Lung (tissue), 12 donors: ENCODE data around the gene UBN2. TPM values are rescaled to one million over a fixed set of nuclear protein-coding genes. Genes with fewer than 3 reads are reported as not detected.

Experiments
- ATAC-seq: fragments of 200-7000 bp; cut with Tn5 transposase; one replicate; pipeline ENCODE4 v1.9.1; 2020; ENCODE audit warnings: moderate number of reproducible peaks; ENCODE audit not compliant: insufficient read depth, low FRiP score
- DNase-seq, 3 donors: peaks; one replicate each; pipeline ENCODE4 v3.0.0-alpha.2; 2013 to 2017
- H3K27ac ChIP-seq, 2 donors: one replicate each; pipeline ENCODE4 v1.5.1; 2013; ENCODE audit warnings: mild to moderate bottlenecking in 2 of 2, moderate library complexity in 2 of 2, control low read depth in 1 of 2, inconsistent platforms in 1 of 2, low read depth in 1 of 2, low read length in 1 of 2
- H3K27me3 ChIP-seq, 3 donors: one replicate each; pipeline ENCODE4 v1.5.1; 2013; ENCODE audit warnings: low read length in 2 of 3; ENCODE audit not compliant: control insufficient read depth in 3 of 3, insufficient read depth in 3 of 3
- H3K36me3 ChIP-seq, 4 donors: one replicate each; pipeline ENCODE4 v1.5.1; 2013; ENCODE audit warnings: low read length in 4 of 4, mild to moderate bottlenecking in 1 of 4, moderate library complexity in 1 of 4; ENCODE audit not compliant: control insufficient read depth in 4 of 4, insufficient read depth in 4 of 4
- H3K4me1 ChIP-seq, 5 donors: one replicate each; pipeline ENCODE4 v1.5.1; 2013; ENCODE audit warnings: low read length in 5 of 5, mild to moderate bottlenecking in 2 of 5, moderate library complexity in 1 of 5; ENCODE audit not compliant: control insufficient read depth in 5 of 5, insufficient read depth in 5 of 5
- H3K4me3 ChIP-seq: one replicate; pipeline ENCODE4 v1.5.1; 2013; ENCODE audit warnings: mild to moderate bottlenecking, control low read depth, moderate library complexity
- H3K9ac ChIP-seq, 2 donors: one replicate each; pipeline ENCODE4 v1.5.1; 2013; ENCODE audit warnings: low read length in 2 of 2, control low read depth in 1 of 2; ENCODE audit not compliant: insufficient read depth in 1 of 2
- H3K9me3 ChIP-seq, 4 donors: one replicate each; pipeline ENCODE4 v1.5.1; 2013; ENCODE audit warnings: low read length in 3 of 4, mild to moderate bottlenecking in 1 of 4, moderate library complexity in 1 of 4; ENCODE audit not compliant: control insufficient read depth in 4 of 4, insufficient read depth in 3 of 4
- WGBS, 2 donors: extraction: QIAGEN DNeasy Blood & Tissue Kit; methylation state at CpG; one replicate each; pipeline ENCODE4 v1.1.7; 2013; 5-methylcytosine and 5-hydroxymethylcytosine counted together
- polyA plus RNA-seq, 2 donors: library from polyadenylated mRNA; stranded (reverse); fragments of 200-250 nt; gene quantifications; one replicate each; pipeline ENCODE4 v1.2.1, GENCODE V29; 2013
- total RNA-seq, 2 donors: library from RNA; depleted of rRNA in 1 of 2; stranded (reverse); fragments of >200 nt in 1 of 2; gene quantifications; one replicate each; pipeline ENCODE4 v1.2.1, GENCODE V29; 2014 to 2021
- TF ChIP-seq, protein P1 (sequence below): IDR thresholded peaks from 2 replicates; pipeline ENCODE4 v1.5.1; 2012; ENCODE audit warnings: mild to moderate bottlenecking; ENCODE audit errors: control extremely low read depth, extremely low read depth
- donor health status: control.
- donor health status: control.
- donor health status: Bipolar disorder and iron deficiency.
- donor health status: healthy.
- donor health status: DM: yes; HTN: yes; CAD: no.

The UBN2 gene
- total and polyA plus RNA-seq, 4 donors = 1.7 to 29.8 (median 9.2) TPM

DNA sequence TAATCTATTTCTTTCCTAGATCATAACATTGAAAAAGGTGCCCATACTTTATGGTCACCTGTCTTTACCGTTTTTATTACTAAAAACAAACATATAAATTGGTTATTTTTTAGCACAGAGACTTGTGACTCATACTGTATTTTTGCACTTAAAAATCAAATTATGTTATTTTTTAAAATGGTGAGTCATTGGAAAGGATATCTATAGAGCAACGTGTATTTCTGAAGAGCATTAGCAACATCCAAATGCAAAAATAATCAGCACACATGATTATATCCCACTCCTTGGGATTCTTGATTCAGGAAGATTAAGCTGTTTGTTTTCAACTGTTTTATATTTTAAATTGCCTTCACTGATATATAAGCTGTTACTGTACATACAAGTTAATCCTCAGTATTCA lies 69.4 kb downstream of the UBN2 start:
- H3K9me3 ChIP-seq = no peaks in the 10 kb centered on the region
- 88 to 89% methylated on average over 2 of the region's 2 CpGs for WGBS, 2 donors
- peaks cover 0 to 17% (median 5%) of the 10 kb centered on the region in 4 donors for H3K36me3 ChIP-seq
- ATAC-seq (no peak), DNase-seq (no peak)
- H3K4me3 ChIP-seq = no peak overlapping the region
- peaks cover 0 to 5% (median 0%) of the 10 kb centered on the region in 5 donors for H3K4me1 ChIP-seq
- no peak overlapping the region for H3K27ac ChIP-seq
- no peaks in the 10 kb centered on the region for H3K27me3 ChIP-seq
- TF ChIP-seq, protein P1, sequence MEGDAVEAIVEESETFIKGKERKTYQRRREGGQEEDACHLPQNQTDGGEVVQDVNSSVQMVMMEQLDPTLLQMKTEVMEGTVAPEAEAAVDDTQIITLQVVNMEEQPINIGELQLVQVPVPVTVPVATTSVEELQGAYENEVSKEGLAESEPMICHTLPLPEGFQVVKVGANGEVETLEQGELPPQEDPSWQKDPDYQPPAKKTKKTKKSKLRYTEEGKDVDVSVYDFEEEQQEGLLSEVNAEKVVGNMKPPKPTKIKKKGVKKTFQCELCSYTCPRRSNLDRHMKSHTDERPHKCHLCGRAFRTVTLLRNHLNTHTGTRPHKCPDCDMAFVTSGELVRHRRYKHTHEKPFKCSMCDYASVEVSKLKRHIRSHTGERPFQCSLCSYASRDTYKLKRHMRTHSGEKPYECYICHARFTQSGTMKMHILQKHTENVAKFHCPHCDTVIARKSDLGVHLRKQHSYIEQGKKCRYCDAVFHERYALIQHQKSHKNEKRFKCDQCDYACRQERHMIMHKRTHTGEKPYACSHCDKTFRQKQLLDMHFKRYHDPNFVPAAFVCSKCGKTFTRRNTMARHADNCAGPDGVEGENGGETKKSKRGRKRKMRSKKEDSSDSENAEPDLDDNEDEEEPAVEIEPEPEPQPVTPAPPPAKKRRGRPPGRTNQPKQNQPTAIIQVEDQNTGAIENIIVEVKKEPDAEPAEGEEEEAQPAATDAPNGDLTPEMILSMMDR = no peak
- no peak overlapping the region for H3K9ac ChIP-seq

DNA sequence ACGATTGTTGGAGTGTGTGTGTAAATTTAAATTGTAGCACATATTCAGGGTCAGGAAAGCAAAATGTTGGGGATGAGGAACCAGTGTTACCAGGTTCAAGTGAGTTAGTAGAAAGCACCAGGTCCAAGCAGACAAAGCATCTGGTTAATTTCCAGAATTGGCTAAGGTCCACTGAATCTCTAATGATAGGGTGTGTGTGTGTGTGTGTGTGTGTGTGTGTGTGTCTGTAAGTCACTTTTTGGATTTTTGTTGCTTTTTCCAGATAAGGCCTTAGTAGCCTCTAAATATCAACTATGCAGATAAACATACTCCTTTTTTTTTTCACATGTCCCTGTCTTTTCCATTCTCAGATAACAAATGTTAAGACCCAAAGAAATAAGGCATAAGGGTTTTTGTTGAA lies 73.5 kb downstream of the UBN2 start:
- Histone ChIP-seq H3K9ac (no peak overlapping the region), H3K36me3 (peaks cover 0 to 13% (median 3%) of the 10 kb centered on the region in 4 donors), H3K27ac (no peak overlapping the region), H3K9me3 (no peaks in the 10 kb centered on the region), H3K4me3 (no peak overlapping the region), H3K4me1 (peaks cover 0 to 5% (median 0%) of the 10 kb centered on the region in 5 donors), H3K27me3 (no peaks in the 10 kb centered on the region)
- DNase-seq = peak in 1 of 3 donors; percentile 18
- ATAC-seq = no peak
- WGBS, 2 donors = 84 to 88% methylated on average over 1 of the region's 1 CpG
- TF ChIP-seq, protein P1 = no peak

DNA sequence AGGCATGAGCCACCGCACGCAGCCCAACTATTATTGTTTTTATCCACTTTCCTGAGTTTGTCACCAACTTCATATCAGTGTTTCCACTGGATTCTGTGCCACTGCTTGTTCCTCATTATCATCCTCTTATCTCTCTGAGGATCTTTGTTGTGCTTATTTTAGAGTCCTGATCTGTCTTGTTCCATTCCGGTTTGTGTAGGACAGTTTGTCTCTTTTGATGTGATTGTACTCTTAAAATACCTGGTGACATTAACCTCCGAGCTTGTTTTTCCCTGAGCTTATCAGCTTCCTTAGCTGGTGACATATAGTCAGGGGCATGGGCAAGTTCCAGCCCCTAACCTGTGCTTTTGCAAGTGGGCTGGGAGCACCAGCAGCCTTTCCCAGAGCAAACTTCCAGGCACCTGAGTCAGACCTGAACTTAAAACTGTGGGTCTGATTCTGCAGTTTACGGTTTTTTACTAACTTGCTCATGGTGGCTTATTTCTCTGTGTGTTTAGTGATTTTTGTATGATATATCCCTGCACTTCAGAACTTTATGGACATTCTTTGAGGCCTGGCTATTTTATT lies 87.0 kb downstream of the UBN2 start:
- 50 to 67% methylated on average over 5 of the region's 5 CpGs for WGBS, 2 donors
- H3K36me3 ChIP-seq = no peaks in the 10 kb centered on the region
- H3K4me1 ChIP-seq = no peaks in the 10 kb centered on the region
- H3K4me3 ChIP-seq = no peak overlapping the region
- no peak overlapping the region for H3K9ac ChIP-seq
- TF ChIP-seq, protein P1 = no peak
- DNase-seq (no peak), ATAC-seq (no peak)
- no peak overlapping the region for H3K27ac ChIP-seq
- H3K27me3 ChIP-seq = no peaks in the 10 kb centered on the region
- no peaks in the 10 kb centered on the region for H3K9me3 ChIP-seq
